IMR-90 (cell line): ENCODE results near the gene CTF1. TPM values are rescaled to one million over a fixed set of nuclear protein-coding genes. Genes with fewer than 3 reads are reported as not detected.
A peak's percentile ranks its signal among the peaks of the same experiment; 100 is the strongest.

Source experiments
- ATAC-seq: fragments of 200-7000 bp; cut with Tn5 transposase; 2 replicates; pipeline ENCODE4 v1.9.1; 2020; ENCODE audit warnings: low read depth, mild to moderate bottlenecking, moderate library complexity
- BruUV-seq: library from RNA; stranded (reverse); fragments of 400-500 nt; replicated peaks from 2 replicates; lab custom pipeline; 2021; lab: Mats Ljungman, UMichigan
- CTCF ChIA-PET: fragments of 300-600 bp; formaldehyde crosslinking; extraction: SDS; loops from one replicate; lab custom pipeline; 2021; ENCODE audit warnings: antibody characterized with exemption; lab: Yijun Ruan, JAX
- POLR2A ChIA-PET: fragments of 300-600 bp; sonication (Branson Sonifier 250); formaldehyde crosslinking; loops from one replicate; lab custom pipeline; 2022; ENCODE audit warnings: antibody characterized with exemption; ENCODE audit not compliant: unreplicated experiment; lab: Charles Lee
- DNase-seq: peaks from one replicate; pipeline ENCODE4 v3.0.0; 2013
- H2AFZ ChIP-seq: replicated peaks from 2 replicates; pipeline ENCODE3; 2013; ENCODE audit warnings: low read length, mild to moderate bottlenecking; ENCODE audit not compliant: poor library complexity
- H2AK5ac ChIP-seq: 2 replicates; pipeline ENCODE4 v1.6.1; 2013; ENCODE audit warnings: low read depth, low read length, inconsistent platforms
- H2AK9ac ChIP-seq: replicated peaks from 2 replicates; pipeline ENCODE3; 2013; ENCODE audit warnings: mild to moderate bottlenecking, low read depth, low read length, moderate library complexity; ENCODE audit not compliant: poor library complexity
- H2BK120ac ChIP-seq: 2 replicates; pipeline ENCODE4 v1.6.1; 2013; ENCODE audit warnings: low read depth, low read length, inconsistent platforms
- H2BK15ac ChIP-seq: 3 replicates; pipeline ENCODE4 v1.6.1; 2013; ENCODE audit warnings: low read depth, low read length, inconsistent platforms
- H2BK20ac ChIP-seq: 2 replicates; pipeline ENCODE4 v1.6.1; 2013; ENCODE audit warnings: low read depth, mild to moderate bottlenecking, inconsistent platforms, low read length, moderate library complexity
- H2BK5ac ChIP-seq: 2 replicates; pipeline ENCODE4 v1.6.1; 2013; ENCODE audit warnings: mild to moderate bottlenecking, low read depth, low read length, inconsistent platforms; ENCODE audit not compliant: poor library complexity, severe bottlenecking
- H3K14ac ChIP-seq: replicated peaks from 2 replicates; pipeline ENCODE4 v1.6.1; 2013; ENCODE audit warnings: low read depth, low read length, inconsistent platforms
- H3K18ac ChIP-seq: 2 replicates; pipeline ENCODE4 v1.6.1; 2013; ENCODE audit warnings: low read depth, low read length, control low read depth
- H3K23ac ChIP-seq: 2 replicates; pipeline ENCODE4 v1.6.1; 2013; ENCODE audit warnings: low read depth, low read length, inconsistent platforms
- H3K27ac ChIP-seq: 2 replicates; pipeline ENCODE4 v1.5.1; 2013; ENCODE audit warnings: mild to moderate bottlenecking, control low read depth, low read length; ENCODE audit not compliant: insufficient read depth
- H3K27me3 ChIP-seq: 2 replicates; pipeline ENCODE4 v1.6.1; 2013; ENCODE audit warnings: low read length; ENCODE audit not compliant: control insufficient read depth, insufficient read depth
- H3K36me3 ChIP-seq: 2 replicates; pipeline ENCODE4 v1.6.1; 2013; ENCODE audit warnings: low read length, mixed read lengths; ENCODE audit not compliant: control insufficient read depth, insufficient read depth
- H3K4ac ChIP-seq: 2 replicates; pipeline ENCODE4 v1.6.1; 2013; ENCODE audit warnings: low read depth, low read length, inconsistent platforms
- H3K4me1 ChIP-seq: 2 replicates; pipeline ENCODE4 v1.6.1; 2013; ENCODE audit warnings: low read length, mixed read lengths; ENCODE audit not compliant: control insufficient read depth, insufficient read depth
- H3K4me2 ChIP-seq: 2 replicates; pipeline ENCODE4 v1.6.1; 2013; ENCODE audit warnings: low read depth, mild to moderate bottlenecking, control low read depth, low read length, moderate library complexity
- H3K4me3 ChIP-seq: 2 replicates; pipeline ENCODE4 v1.5.1; 2013; ENCODE audit warnings: low read depth, mild to moderate bottlenecking, control low read depth, low read length, moderate library complexity; ENCODE audit not compliant: insufficient read depth
- H3K56ac ChIP-seq: 2 replicates; pipeline ENCODE4 v1.6.1; 2013; ENCODE audit warnings: low read length, inconsistent platforms; ENCODE audit not compliant: insufficient read depth; ENCODE audit errors: extremely low read depth
- H3K79me1 ChIP-seq, 2 experiments: 2 replicates each; pipeline ENCODE4 v1.6.1; 2013; ENCODE audit warnings: low read length in 2 of 2, inconsistent platforms in 1 of 2, low read depth in 1 of 2
- H3K9ac ChIP-seq: 2 replicates; pipeline ENCODE4 v1.6.1; 2013; ENCODE audit warnings: low read depth, low read length, control low read depth
- H3K9me1 ChIP-seq: 2 replicates; pipeline ENCODE4 v1.6.1; 2013; ENCODE audit warnings: low read length, inconsistent platforms; ENCODE audit not compliant: insufficient read depth
- H3K9me3 ChIP-seq: 2 replicates; pipeline ENCODE4 v1.6.1; 2013; ENCODE audit warnings: low read length; ENCODE audit not compliant: control insufficient read depth, insufficient read depth
- H4K20me1 ChIP-seq: 2 replicates; pipeline ENCODE4 v1.6.1; 2013; ENCODE audit warnings: low read length, inconsistent platforms; ENCODE audit not compliant: insufficient read depth
- H4K5ac ChIP-seq: 2 replicates; pipeline ENCODE4 v1.6.1; 2013; ENCODE audit warnings: mild to moderate bottlenecking, low read depth, low read length, control low read depth
- H4K8ac ChIP-seq, 2 experiments: 2 replicates each; pipeline ENCODE4 v1.6.1; 2013; ENCODE audit warnings: low read depth in 2 of 2, low read length in 2 of 2, control low read depth in 1 of 2, inconsistent platforms in 1 of 2
- H4K91ac ChIP-seq: 2 replicates; pipeline ENCODE4 v1.6.1; 2013; ENCODE audit warnings: low read depth, low read length, inconsistent platforms; ENCODE audit not compliant: insufficient read depth
- BHLHE40 ChIP-seq: fragments of 150-350 bp; IDR thresholded peaks from 2 replicates; pipeline ENCODE4 v1.6.1; 2016; ENCODE audit warnings: mild to moderate bottlenecking, low read depth, low read length
- CHD1 ChIP-seq: IDR thresholded peaks from 2 replicates; pipeline ENCODE4 v1.6.1; 2012; ENCODE audit warnings: low read depth, low read length, improper control_type of control experiment
- ELK1 ChIP-seq: fragments of 150-350 bp; IDR thresholded peaks from 2 replicates; pipeline ENCODE4 v1.6.1; 2016; ENCODE audit warnings: low read depth, mild to moderate bottlenecking, low read length, moderate library complexity, borderline replicate concordance
- FOS ChIP-seq: fragments of 150-350 bp; IDR thresholded peaks from 2 replicates; pipeline ENCODE4 v1.6.1; 2016; ENCODE audit warnings: low read depth, low read length
- MAFK ChIP-seq: IDR thresholded peaks from 2 replicates; pipeline ENCODE4 v1.6.1; 2012; ENCODE audit warnings: low read depth, low read length, improper control_type of control experiment
- MAZ ChIP-seq: IDR thresholded peaks from 2 replicates; pipeline ENCODE4 v1.6.1; 2012; ENCODE audit warnings: low read depth, mild to moderate bottlenecking, low read length, improper control_type of control experiment, moderate library complexity, borderline replicate concordance
- POLR2A ChIP-seq: IDR thresholded peaks from 2 replicates; pipeline ENCODE4 v1.6.1; 2012; ENCODE audit warnings: mild to moderate bottlenecking, low read depth, low read length
- RAD21 ChIP-seq: IDR thresholded peaks from 2 replicates; pipeline ENCODE4 v1.6.1; 2012; ENCODE audit warnings: low read length, improper control_type of control experiment
- RFX5 ChIP-seq: IDR thresholded peaks from 2 replicates; pipeline ENCODE4 v1.8.0; 2012; ENCODE audit warnings: low read depth, mild to moderate bottlenecking, low read length, moderate library complexity
- SMC3 ChIP-seq: fragments of 150-350 bp; IDR thresholded peaks from 2 replicates; pipeline ENCODE4 v1.6.1; 2016; ENCODE audit warnings: low read depth, mild to moderate bottlenecking, antibody characterized with exemption, low read length, moderate library complexity
- USF2 ChIP-seq: fragments of 150-350 bp; IDR thresholded peaks from 2 replicates; pipeline ENCODE4 v1.6.1; 2017; ENCODE audit warnings: mild to moderate bottlenecking, antibody characterized with exemption, low read length, low read depth
- WGBS, 2 experiments: methylation state at CpG; one replicate each; pipeline versions ENCODE4 v1.1.5 to v1.1.7; 2013; ENCODE audit warnings: missing lambda C conversion rate in 2 of 2; ENCODE audit not compliant: insufficient read length in 1 of 2; ENCODE audit errors: extremely low coverage in 2 of 2; 5-methylcytosine and 5-hydroxymethylcytosine counted together
- dilution Hi-C: fragments of 300-500 bp; cut with HindIII; formaldehyde crosslinking; loops from one replicate; pipeline ENCODE4 v1.14.3; 2018; ENCODE audit warnings: low sequenced_read_pairs; ENCODE audit not compliant: unreplicated experiment
- in situ Hi-C: fragments of 300-500 bp; cut with MboI; formaldehyde crosslinking; loops from 3 replicates; pipeline ENCODE4 v1.14.3; 2019; ENCODE audit warnings: low sequenced_read_pairs, inconsistent platforms, mixed read lengths
- intact Hi-C: fragments of 100-400 bp; cut with micrococcal nuclease; formaldehyde crosslinking; loops from 2 replicates; pipeline ENCODE4 v1.10.0; 2022
- polyA plus RNA-seq, 3 experiments: library from polyadenylated mRNA; depleted of rRNA; stranded (reverse); fragments of >200 nt; gene quantifications; 2 replicates each; pipeline ENCODE4 v1.2.3, GENCODE V29; 2012; ENCODE audit warnings: low replicate concordance in 1 of 3
- total RNA-seq: library from RNA; depleted of rRNA; stranded (reverse); fragments of >200 nt; gene quantifications from 2 replicates; pipeline ENCODE4 v1.2.3, GENCODE V29; 2012
- TF ChIP-seq, protein P1 (sequence below): conservative IDR thresholded peaks from 2 replicates; pipeline ENCODE4 v1.5.1; 2012; ENCODE audit warnings: mild to moderate bottlenecking, low read depth, low read length, improper control_type of control experiment

The CTF1 gene
- total and polyA plus RNA-seq, 2 of the 4 experiments (the other 2 are of a cell fraction), result 0.18 to 12.9 TPM

DNA sequence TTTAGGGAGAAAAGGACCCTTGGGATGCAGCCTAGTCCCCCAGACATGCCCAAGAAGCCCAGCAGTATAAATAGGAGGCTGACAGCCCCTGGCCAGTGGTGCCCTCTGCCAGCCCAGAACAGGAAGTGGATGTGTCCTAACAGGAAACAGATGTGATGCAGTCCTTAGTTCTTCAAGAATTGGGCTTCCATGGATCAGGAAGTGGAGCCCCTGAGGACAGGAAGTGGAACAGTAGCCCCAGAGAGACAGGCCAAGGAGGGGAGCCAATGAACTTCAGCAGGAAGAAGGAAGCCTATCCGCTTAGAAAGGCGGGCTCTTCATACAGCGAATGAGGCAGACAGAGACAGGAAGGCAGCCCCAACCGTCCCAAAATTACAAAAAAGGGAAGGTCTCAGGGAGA is 7.2 kb downstream of the CTF1 start:
- H4K8ac ChIP-seq, result peak overlapping the region; percentile 86 to 95; a peak in 3 of 4 replicates
- no peak overlapping the region for H3K23ac ChIP-seq
- no peaks in the 10 kb centered on the region for H3K36me3 ChIP-seq
- no peak overlapping the region for H2BK20ac ChIP-seq
- no peak overlapping the region for H3K4me2 ChIP-seq
- CTCF ChIA-PET, result no interaction called here
- H3K18ac ChIP-seq, result no peak overlapping the region
- H3K9me3 ChIP-seq, result no peaks in the 10 kb centered on the region
- in situ Hi-C loops (no loop called here), dilution Hi-C loops (no loop called here), intact Hi-C loops (no loop called here)
- H2BK120ac ChIP-seq, result no peak overlapping the region
- peak overlapping the region; percentile 52 for H2AK9ac ChIP-seq
- no peak overlapping the region for H4K5ac ChIP-seq
- no TSS peak for BruUV-seq
- H4K91ac ChIP-seq, result peak overlapping the region; percentile 9; the same call in 1 of the 2 replicates
- H3K9me1 ChIP-seq, result peaks cover 8% of the 10 kb centered on the region; the same call in 1 of the 2 replicates
- no peak overlapping the region for H2BK15ac ChIP-seq
- H3K14ac ChIP-seq, result 0 out of 2 replicates have a peak overlapping the region, but pooled peaks have one; percentile 39
- H3K4me1 ChIP-seq, result peaks cover 4% of the 10 kb centered on the region; the same call in 1 of the 2 replicates
- H2BK5ac ChIP-seq, result no peak overlapping the region
- peak overlapping the region; percentile 62 for H2AFZ ChIP-seq
- H2AK5ac ChIP-seq, result 0 out of 2 replicates have a peak overlapping the region, but pooled peaks have one; percentile 27
- peaks cover 3 to 16% of the 10 kb centered on the region in 2 experiments; a peak in 2 of 4 replicates for H3K79me1 ChIP-seq
- 100% methylated on average over 1 of the region's 4 CpGs; no CpG with 5 or more reads in 1 of the 2 experiments for WGBS, 2 experiments
- H4K20me1 ChIP-seq, result no peaks in the 10 kb centered on the region
- H3K27ac ChIP-seq, result no peak overlapping the region
- no peak for ATAC-seq
- POLR2A ChIA-PET, result no interaction called here
- no peak for TF ChIP-seq POLR2A
- TF ChIP-seq FOS, result no peak
- TF ChIP-seq RFX5, result no peak
- TF ChIP-seq, protein P1, sequence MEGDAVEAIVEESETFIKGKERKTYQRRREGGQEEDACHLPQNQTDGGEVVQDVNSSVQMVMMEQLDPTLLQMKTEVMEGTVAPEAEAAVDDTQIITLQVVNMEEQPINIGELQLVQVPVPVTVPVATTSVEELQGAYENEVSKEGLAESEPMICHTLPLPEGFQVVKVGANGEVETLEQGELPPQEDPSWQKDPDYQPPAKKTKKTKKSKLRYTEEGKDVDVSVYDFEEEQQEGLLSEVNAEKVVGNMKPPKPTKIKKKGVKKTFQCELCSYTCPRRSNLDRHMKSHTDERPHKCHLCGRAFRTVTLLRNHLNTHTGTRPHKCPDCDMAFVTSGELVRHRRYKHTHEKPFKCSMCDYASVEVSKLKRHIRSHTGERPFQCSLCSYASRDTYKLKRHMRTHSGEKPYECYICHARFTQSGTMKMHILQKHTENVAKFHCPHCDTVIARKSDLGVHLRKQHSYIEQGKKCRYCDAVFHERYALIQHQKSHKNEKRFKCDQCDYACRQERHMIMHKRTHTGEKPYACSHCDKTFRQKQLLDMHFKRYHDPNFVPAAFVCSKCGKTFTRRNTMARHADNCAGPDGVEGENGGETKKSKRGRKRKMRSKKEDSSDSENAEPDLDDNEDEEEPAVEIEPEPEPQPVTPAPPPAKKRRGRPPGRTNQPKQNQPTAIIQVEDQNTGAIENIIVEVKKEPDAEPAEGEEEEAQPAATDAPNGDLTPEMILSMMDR, result no peak
- no peak for TF ChIP-seq MAZ
- TF ChIP-seq SMC3, result no peak
- TF ChIP-seq USF2, result no peak
- no peak for TF ChIP-seq MAFK
- no peak for TF ChIP-seq RAD21
- no peak for TF ChIP-seq CHD1
- no peak for TF ChIP-seq BHLHE40
- no peak for TF ChIP-seq ELK1
- H3K4ac ChIP-seq, result peak overlapping the region; percentile 4; the same call in 1 of the 2 replicates
- no peak overlapping the region for H3K56ac ChIP-seq
- H3K27me3 ChIP-seq, result no peaks in the 10 kb centered on the region
- DNase-seq, result no peak
- no peak overlapping the region for H3K9ac ChIP-seq
- H3K4me3 ChIP-seq, result no peak overlapping the region
